GM19023 (cell line): ENCODE data around the gene OPN4.
"Not testable (repeated sequence)": the region's sequence is repeated elsewhere in the genome, so short reads cannot be mapped to it uniquely, and the experiment has no call there.

Experiments
- ATAC-seq: cut with Tn5 transposase; IDR thresholded peaks from one replicate; pipeline ENCODE4 v1.9.1; 2021; ENCODE audit warnings: mild to moderate bottlenecking, moderate library complexity; ENCODE audit not compliant: unreplicated experiment

Gene OPN4

GRCh38 chr10:86654411-86655172 is at the start of gene OPN4:
TSS of gene OPN4 (plus strand) at chr10:86654547. CDS start at chr10:86654784, 237 bp downstream.
- no peak for ATAC-seq

- no peak for ATAC-seq
Observed at GRCh38 chr10:86607674-86608073, 46.7 kb upstream of the OPN4 start.

- ATAC-seq: no peak
Observed at GRCh38 chr10:86609920-86610319, 44.4 kb upstream of the OPN4 start.

GRCh38 chr10:86611386-86611785 is 43.0 kb upstream of the OPN4 start:
- no peak for ATAC-seq

- ATAC-seq: no peak
Observed at GRCh38 chr10:86613096-86613495, 41.3 kb upstream of the OPN4 start.

GRCh38 chr10:86613905-86614304 is 40.4 kb upstream of the OPN4 start:
- ATAC-seq: no peak

- no peak for ATAC-seq
Observed at GRCh38 chr10:86614853-86615252, 39.5 kb upstream of the OPN4 start.

- ATAC-seq: not testable (repeated sequence)
Observed at GRCh38 chr10:86617278-86617677, 37.1 kb upstream of the OPN4 start.

- no peak for ATAC-seq
Observed at GRCh38 chr10:86628311-86628710, 26.0 kb upstream of the OPN4 start.

GRCh38 chr10:86630079-86630478 is 24.3 kb upstream of the OPN4 start:
- no peak for ATAC-seq

GRCh38 chr10:86632009-86632800 is 22.1 kb upstream of the OPN4 start:
- no peak for ATAC-seq

GRCh38 chr10:86632951-86633350 is 21.4 kb upstream of the OPN4 start:
- no peak for ATAC-seq

GRCh38 chr10:86635402-86635801 is 18.9 kb upstream of the OPN4 start:
- ATAC-seq: no peak

- ATAC-seq: no peak
Observed at GRCh38 chr10:86636311-86636710, 18.0 kb upstream of the OPN4 start.

- ATAC-seq: no peak
Observed at GRCh38 chr10:86642021-86642420, 12.3 kb upstream of the OPN4 start.

GRCh38 chr10:86642499-86642898 is 11.8 kb upstream of the OPN4 start:
- ATAC-seq: no peak

- no peak for ATAC-seq
Observed at GRCh38 chr10:86644152-86644793, 10.1 kb upstream of the OPN4 start.

- no peak for ATAC-seq
Observed at GRCh38 chr10:86644794-86645445, 9.4 kb upstream of the OPN4 start.

GRCh38 chr10:86645621-86646165 is 8.7 kb upstream of the OPN4 start:
- not testable (repeated sequence) for ATAC-seq

- ATAC-seq: no peak
Observed at GRCh38 chr10:86646532-86646931, 7.8 kb upstream of the OPN4 start.

GRCh38 chr10:86646933-86647332 is 7.4 kb upstream of the OPN4 start:
- no peak for ATAC-seq
